Naive thymus-derived CD4-positive, alpha-beta T cell (primary cell): ENCODE measurements around the gene EPDR1. TPM values are rescaled to one million over a fixed set of nuclear protein-coding genes. Genes with fewer than 3 reads are reported as not detected.
"Not testable (repeated sequence)": the region's sequence is repeated elsewhere in the genome, so short reads cannot be mapped to it uniquely, and the experiment has no call there.

Experiments used
- ATAC-seq: fragments of 150-1000 bp; cut with Tn5 transposase; 2 replicates; pipeline ENCODE4 v1.10.0; 2021; ENCODE audit warnings: mild to moderate bottlenecking, moderate library complexity
- CTCF ChIA-PET: fragments of 350-600 bp; sonication (Branson Sonifier 250); formaldehyde crosslinking; loops from one replicate; lab custom pipeline; 2021; ENCODE audit warnings: antibody characterized with exemption; lab: Charles Lee
- POLR2A ChIA-PET: fragments of 350-600 bp; sonication (Branson Sonifier 250); formaldehyde crosslinking; loops from one replicate; lab custom pipeline; 2021; ENCODE audit warnings: antibody characterized with exemption, inconsistent platforms; lab: Charles Lee
- DNase-seq, 9 donors: peaks; one replicate each; pipeline versions ENCODE4 v3.0.0 to v3.0.0-alpha.2; 2020 to 2022; ENCODE audit warnings: mixed read lengths in 1 of 9
- H3K27ac ChIP-seq: one replicate; pipeline ENCODE4 v1.7.0; 2013; ENCODE audit warnings: mild to moderate bottlenecking, low read depth, low read length, moderate library complexity
- H3K27me3 ChIP-seq, 2 donors: one replicate each; pipeline ENCODE4 v1.7.0; 2013; ENCODE audit warnings: low read length in 2 of 2, mild to moderate bottlenecking in 2 of 2, moderate library complexity in 2 of 2; ENCODE audit not compliant: control insufficient read depth in 2 of 2, insufficient read depth in 2 of 2
- H3K36me3 ChIP-seq, 3 experiments: 1 replicate in 2 of 3; 2 replicates in 1 of 3; pipeline ENCODE4 v1.7.0; 2013; ENCODE audit warnings: low read length in 3 of 3, mild to moderate bottlenecking in 3 of 3, moderate library complexity in 1 of 3; ENCODE audit not compliant: insufficient read depth in 3 of 3, control insufficient read depth in 2 of 3
- H3K4me1 ChIP-seq, 2 donors: one replicate each; pipeline ENCODE4 v1.7.0; 2013; ENCODE audit warnings: low read length in 2 of 2, mild to moderate bottlenecking in 2 of 2, moderate library complexity in 1 of 2; ENCODE audit not compliant: control insufficient read depth in 2 of 2, insufficient read depth in 2 of 2
- H3K4me3 ChIP-seq: 2 replicates; pipeline ENCODE4 v1.7.0; 2013; ENCODE audit warnings: mild to moderate bottlenecking, low read length
- H3K9me3 ChIP-seq, 3 experiments: 1 replicate in 2 of 3; 2 replicates in 1 of 3; pipeline ENCODE4 v1.7.0; 2013; ENCODE audit warnings: low read length in 3 of 3; ENCODE audit not compliant: control insufficient read depth in 2 of 3
- H3K27ac Mint-ChIP-seq, 9 donors: one replicate each; pipeline ENCODE4 v1.8.0; 2020 to 2022; ENCODE audit warnings: mixed read lengths in 9 of 9, mild to moderate bottlenecking in 8 of 9, moderate library complexity in 5 of 9, inconsistent platforms in 2 of 9
- H3K27me3 Mint-ChIP-seq, 5 donors: one replicate each; pipeline ENCODE4 v1.8.0; 2021 to 2022; ENCODE audit warnings: mixed read lengths in 5 of 5, mild to moderate bottlenecking in 1 of 5
- H3K36me3 Mint-ChIP-seq, 5 donors: one replicate each; pipeline ENCODE4 v1.8.0; 2020 to 2022; ENCODE audit warnings: mixed read lengths in 5 of 5, mild to moderate bottlenecking in 3 of 5, inconsistent platforms in 1 of 5
- H3K4me1 Mint-ChIP-seq, 7 donors: one replicate each; pipeline ENCODE4 v1.8.0; 2020 to 2022; ENCODE audit warnings: mixed read lengths in 7 of 7, mild to moderate bottlenecking in 3 of 7, inconsistent platforms in 1 of 7
- H3K4me3 Mint-ChIP-seq, 10 donors: one replicate each; pipeline ENCODE4 v1.8.0; 2020 to 2022; ENCODE audit warnings: mild to moderate bottlenecking in 10 of 10, mixed read lengths in 10 of 10, moderate library complexity in 6 of 10, inconsistent platforms in 2 of 10
- H3K9me3 Mint-ChIP-seq, 11 donors: one replicate each; pipeline ENCODE4 v1.8.0; 2020 to 2022; ENCODE audit warnings: mixed read lengths in 11 of 11, mild to moderate bottlenecking in 4 of 11, inconsistent platforms in 1 of 11, moderate library complexity in 1 of 11
- intact Hi-C, 2 donors: fragments of 100-400 bp; cut with micrococcal nuclease; formaldehyde crosslinking; loops; one replicate each; pipeline ENCODE4 v1.15.1; 2023
- polyA plus RNA-seq, 2 donors: library from polyadenylated mRNA; unstranded; fragments of 300-500 nt; fragmentation: Illumina TruSeq; gene quantifications; one replicate each; pipeline ENCODE4 v1.2.3, GENCODE V29; 2021
- total RNA-seq, 6 experiments: library from RNA in 5 of 6; stranded (reverse) in 5 of 6; gene quantifications; 1 replicate in 5 of 6; 2 replicates in 1 of 6; pipeline ENCODE4 v1.2.3 and lab custom pipeline; 2021 to 2026

Gene EPDR1
- total and polyA plus RNA-seq, 7 experiments from 2014 or later, result 0.43 to 3.3 (median 1.0) TPM; not detected in 1

GRCh38 chr7:37954217-37954616 lies 33.8 kb downstream of the EPDR1 start:
- H3K4me3 ChIP-seq, H3K27me3 Mint-ChIP-seq, CTCF ChIA-PET, H3K36me3 ChIP-seq, H3K9me3 ChIP-seq, DNase-seq, H3K36me3 Mint-ChIP-seq, ATAC-seq, H3K9me3 Mint-ChIP-seq, intact Hi-C loops, H3K27ac Mint-ChIP-seq, H3K27me3 ChIP-seq, H3K27ac ChIP-seq, POLR2A ChIA-PET, H3K4me3 Mint-ChIP-seq, H3K4me1 Mint-ChIP-seq, H3K4me1 ChIP-seq: not testable (repeated sequence)

- ATAC-seq (no peak), DNase-seq (no peak)
- Histone ChIP-seq H3K27ac (no peak overlapping the region), H3K4me3 (no peak overlapping the region), H3K27me3 (no peaks in the 10 kb centered on the region), H3K4me1 (no peaks in the 10 kb centered on the region), H3K9me3 (no peaks in the 10 kb centered on the region), H3K36me3 (no peaks in the 10 kb centered on the region)
- CTCF ChIA-PET, result no interaction called here
- Mint-ChIP-seq H3K9me3 (peaks cover 0 to 5% (median 0%) of the 10 kb centered on the region in 11 donors), H3K4me3 (no peak overlapping the region), H3K27me3 (peaks cover 0 to 11% (median 0%) of the 10 kb centered on the region in 5 donors), H3K4me1 (peaks cover 0 to 3% (median 0%) of the 10 kb centered on the region in 7 donors), H3K36me3 (no peaks in the 10 kb centered on the region), H3K27ac (no peak overlapping the region)
- intact Hi-C loops, result no loop called here
- POLR2A ChIA-PET, result no interaction called here
Observed at GRCh38 chr7:37956791-37957190, 36.4 kb downstream of the EPDR1 start.

DNA sequence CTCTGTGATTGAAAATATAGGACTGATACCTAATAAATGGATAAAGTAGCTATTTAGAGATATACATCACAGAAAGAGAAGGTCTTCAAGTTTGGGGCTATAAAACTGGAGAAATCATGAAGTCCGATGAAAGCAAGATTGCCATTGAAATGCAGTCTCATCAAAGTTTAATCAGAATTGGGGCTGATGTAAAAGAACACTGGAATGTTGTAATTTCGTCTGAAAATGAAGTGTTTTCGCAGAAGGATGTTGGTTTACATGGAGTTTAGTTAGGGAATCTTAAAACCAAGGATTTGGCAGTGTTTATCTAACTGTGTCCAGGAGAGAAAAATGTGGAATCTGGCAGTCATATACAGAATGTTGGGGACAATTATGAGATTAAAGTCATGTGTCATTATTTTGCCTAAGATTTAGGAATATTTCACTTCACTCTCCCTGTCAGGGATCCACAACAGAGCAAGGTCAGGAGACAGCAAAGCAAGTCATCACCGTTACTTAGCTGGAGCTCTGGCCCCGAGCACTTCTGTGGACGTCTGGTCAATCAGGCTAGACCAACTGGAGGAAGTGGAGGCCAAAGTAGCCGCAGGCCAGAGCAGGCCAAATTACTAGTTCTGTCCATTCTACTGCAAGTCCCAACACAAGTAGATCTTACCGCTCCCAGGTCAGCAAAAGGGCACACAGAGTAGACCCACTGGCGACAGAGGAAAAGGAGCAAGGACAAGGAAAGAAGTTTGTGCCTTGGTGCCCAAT lies 37.0 kb downstream of the EPDR1 start:
- ATAC-seq, result no peak
- peaks cover 0 to 5% (median 0%) of the 10 kb centered on the region in 11 donors for H3K9me3 Mint-ChIP-seq
- peaks cover 0 to 11% (median 0%) of the 10 kb centered on the region in 5 donors for H3K27me3 Mint-ChIP-seq
- no peak overlapping the region for H3K27ac Mint-ChIP-seq
- Histone ChIP-seq H3K27ac (no peak overlapping the region), H3K9me3 (no peaks in the 10 kb centered on the region), H3K4me3 (no peak overlapping the region), H3K4me1 (no peaks in the 10 kb centered on the region), H3K36me3 (no peaks in the 10 kb centered on the region), H3K27me3 (no peaks in the 10 kb centered on the region)
- intact Hi-C loops, result no loop called here
- ChIA-PET POLR2A (no interaction called here), CTCF (no interaction called here)
- H3K4me3 Mint-ChIP-seq, result no peak overlapping the region
- no peaks in the 10 kb centered on the region for H3K36me3 Mint-ChIP-seq
- no peaks in the 10 kb centered on the region for H3K4me1 Mint-ChIP-seq
- no peak for DNase-seq

DNA sequence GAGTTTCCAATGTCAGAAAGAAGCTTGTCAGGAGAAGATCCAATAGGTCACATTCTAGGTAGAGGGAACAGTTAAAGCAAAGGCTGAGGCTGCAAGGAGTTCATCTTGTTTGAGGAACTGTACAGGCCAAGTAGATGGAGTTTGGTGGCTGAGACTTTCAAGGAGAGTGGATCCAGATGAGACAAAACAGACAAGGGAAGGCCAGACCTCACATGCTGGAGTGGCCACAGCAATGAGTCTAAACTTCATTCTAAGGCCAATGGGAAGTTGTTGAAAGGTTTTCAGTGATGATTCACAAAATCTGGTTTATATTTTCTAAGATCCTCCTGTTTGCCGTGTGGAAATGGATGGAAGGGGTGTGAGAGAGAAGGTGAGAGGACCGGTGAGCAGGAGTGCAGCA lies 40.0 kb downstream of the EPDR1 start:
- Mint-ChIP-seq H3K9me3 (peaks cover 0 to 5% (median 0%) of the 10 kb centered on the region in 11 donors), H3K36me3 (no peaks in the 10 kb centered on the region), H3K4me3 (no peak overlapping the region), H3K4me1 (no peaks in the 10 kb centered on the region), H3K27me3 (peaks cover 0 to 11% (median 0%) of the 10 kb centered on the region in 5 donors), H3K27ac (no peak overlapping the region)
- H3K9me3 ChIP-seq, result no peaks in the 10 kb centered on the region
- no peaks in the 10 kb centered on the region for H3K36me3 ChIP-seq
- H3K4me1 ChIP-seq, result no peaks in the 10 kb centered on the region
- no peak for ATAC-seq
- H3K4me3 ChIP-seq, result no peak overlapping the region
- H3K27ac ChIP-seq, result no peak overlapping the region
- H3K27me3 ChIP-seq, result no peaks in the 10 kb centered on the region
- intact Hi-C loops, result no loop called here
- ChIA-PET POLR2A (no interaction called here), CTCF (no interaction called here)
- no peak for DNase-seq

GRCh38 chr7:37961251-37961650 lies 40.8 kb downstream of the EPDR1 start:
- Histone ChIP-seq H3K4me1 (no peaks in the 10 kb centered on the region), H3K27me3 (no peaks in the 10 kb centered on the region), H3K9me3 (no peaks in the 10 kb centered on the region), H3K27ac (no peak overlapping the region), H3K36me3 (no peaks in the 10 kb centered on the region), H3K4me3 (no peak overlapping the region)
- H3K4me1 Mint-ChIP-seq, result no peaks in the 10 kb centered on the region
- no peak for ATAC-seq
- no peaks in the 10 kb centered on the region for H3K36me3 Mint-ChIP-seq
- no peak for DNase-seq
- intact Hi-C loops, result no loop called here
- no peak overlapping the region for H3K27ac Mint-ChIP-seq
- H3K4me3 Mint-ChIP-seq, result no peak overlapping the region
- peaks cover 0 to 5% (median 0%) of the 10 kb centered on the region in 11 donors for H3K9me3 Mint-ChIP-seq
- ChIA-PET CTCF (no interaction called here), POLR2A (no interaction called here)
- H3K27me3 Mint-ChIP-seq, result peaks cover 0 to 9% (median 0%) of the 10 kb centered on the region in 5 donors

GRCh38 chr7:37964196-37964595 lies 43.8 kb downstream of the EPDR1 start:
- intact Hi-C loops, result no loop called here
- POLR2A ChIA-PET, result no interaction called here

GRCh38 chr7:37970211-37970610 lies 49.8 kb downstream of the EPDR1 start:
- H3K9me3 ChIP-seq, result no peaks in the 10 kb centered on the region
- no peaks in the 10 kb centered on the region for H3K4me1 ChIP-seq
- Mint-ChIP-seq H3K9me3 (peaks cover 0 to 2% (median 0%) of the 10 kb centered on the region in 11 donors), H3K27ac (no peak overlapping the region), H3K27me3 (peaks cover 0 to 8% (median 5%) of the 10 kb centered on the region in 5 donors), H3K4me1 (no peaks in the 10 kb centered on the region), H3K36me3 (no peaks in the 10 kb centered on the region), H3K4me3 (no peak overlapping the region)
- POLR2A ChIA-PET, result no interaction called here
- CTCF ChIA-PET, result no interaction called here
- no peaks in the 10 kb centered on the region for H3K36me3 ChIP-seq
- ATAC-seq (no peak), DNase-seq (no peak)
- intact Hi-C loops, result no loop called here
- H3K27me3 ChIP-seq, result no peaks in the 10 kb centered on the region
- H3K4me3 ChIP-seq, result no peak overlapping the region
- H3K27ac ChIP-seq, result no peak overlapping the region

More at GRCh38 chr7:37964196-37964595, 43.8 kb downstream of the EPDR1 start:
- Mint-ChIP-seq H3K27me3 (peaks cover 0 to 5% (median 0%) of the 10 kb centered on the region in 5 donors), H3K27ac (no peak overlapping the region), H3K4me3 (no peak overlapping the region), H3K4me1 (no peaks in the 10 kb centered on the region), H3K9me3 (peaks cover 0 to 2% (median 0%) of the 10 kb centered on the region in 11 donors), H3K36me3 (no peaks in the 10 kb centered on the region)
- CTCF ChIA-PET, result no interaction called here
- Histone ChIP-seq H3K36me3 (no peaks in the 10 kb centered on the region), H3K27me3 (no peaks in the 10 kb centered on the region), H3K4me1 (no peaks in the 10 kb centered on the region), H3K4me3 (no peak overlapping the region), H3K27ac (no peak overlapping the region), H3K9me3 (no peaks in the 10 kb centered on the region)
- ATAC-seq (no peak), DNase-seq (no peak)
